Stimulated activated CD8-positive, alpha-beta memory T cell treated with anti-CD3 and anti-CD28 coated beads, Interleukin-7, amount 100 ng/mL, for 1 hour (primary cell): ENCODE data around the gene ACVR1C.

Experiments
- DNase-seq, 2 donors: peaks; one replicate each; pipeline ENCODE4 v3.0.0-alpha.2; 2020; ENCODE audit warnings: low read depth in 2 of 2

Gene ACVR1C

GRCh38 chr2:157497638-157498314, 130.9 kb downstream of the ACVR1C start:
- DNase-seq: no peak

- peak; percentile 34 to 45 for DNase-seq
Observed at GRCh38 chr2:157492189-157492773, 136.4 kb downstream of the ACVR1C start.

- no peak for DNase-seq
Observed at GRCh38 chr2:157489983-157490382, 138.7 kb downstream of the ACVR1C start.

GRCh38 chr2:157488877-157489276, 139.8 kb downstream of the ACVR1C start:
- no peak for DNase-seq

- no peak for DNase-seq
Observed at GRCh38 chr2:157487747-157488146, 140.9 kb downstream of the ACVR1C start.

- no peak for DNase-seq
Observed at GRCh38 chr2:157487271-157487610, 141.4 kb downstream of the ACVR1C start.

GRCh38 chr2:157486596-157487270, 141.9 kb downstream of the ACVR1C start:
- no peak for DNase-seq

GRCh38 chr2:157480182-157480961, 148.3 kb downstream of the ACVR1C start:
- DNase-seq: no peak

GRCh38 chr2:157479081-157480027, 149.3 kb downstream of the ACVR1C start:
- DNase-seq: no peak

GRCh38 chr2:157477919-157478318, 150.7 kb downstream of the ACVR1C start:
- DNase-seq: no peak

- DNase-seq: no peak
Observed at GRCh38 chr2:157476953-157477709, 151.5 kb downstream of the ACVR1C start.
